ENCODE results near the gene SLC25A13.
"Not testable (repeated sequence)": the region's sequence is repeated elsewhere in the genome, so short reads cannot be mapped to it uniquely, and the experiment has no call there.

SLC25A13 gene, protein sequence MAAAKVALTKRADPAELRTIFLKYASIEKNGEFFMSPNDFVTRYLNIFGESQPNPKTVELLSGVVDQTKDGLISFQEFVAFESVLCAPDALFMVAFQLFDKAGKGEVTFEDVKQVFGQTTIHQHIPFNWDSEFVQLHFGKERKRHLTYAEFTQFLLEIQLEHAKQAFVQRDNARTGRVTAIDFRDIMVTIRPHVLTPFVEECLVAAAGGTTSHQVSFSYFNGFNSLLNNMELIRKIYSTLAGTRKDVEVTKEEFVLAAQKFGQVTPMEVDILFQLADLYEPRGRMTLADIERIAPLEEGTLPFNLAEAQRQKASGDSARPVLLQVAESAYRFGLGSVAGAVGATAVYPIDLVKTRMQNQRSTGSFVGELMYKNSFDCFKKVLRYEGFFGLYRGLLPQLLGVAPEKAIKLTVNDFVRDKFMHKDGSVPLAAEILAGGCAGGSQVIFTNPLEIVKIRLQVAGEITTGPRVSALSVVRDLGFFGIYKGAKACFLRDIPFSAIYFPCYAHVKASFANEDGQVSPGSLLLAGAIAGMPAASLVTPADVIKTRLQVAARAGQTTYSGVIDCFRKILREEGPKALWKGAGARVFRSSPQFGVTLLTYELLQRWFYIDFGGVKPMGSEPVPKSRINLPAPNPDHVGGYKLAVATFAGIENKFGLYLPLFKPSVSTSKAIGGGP

DNA sequence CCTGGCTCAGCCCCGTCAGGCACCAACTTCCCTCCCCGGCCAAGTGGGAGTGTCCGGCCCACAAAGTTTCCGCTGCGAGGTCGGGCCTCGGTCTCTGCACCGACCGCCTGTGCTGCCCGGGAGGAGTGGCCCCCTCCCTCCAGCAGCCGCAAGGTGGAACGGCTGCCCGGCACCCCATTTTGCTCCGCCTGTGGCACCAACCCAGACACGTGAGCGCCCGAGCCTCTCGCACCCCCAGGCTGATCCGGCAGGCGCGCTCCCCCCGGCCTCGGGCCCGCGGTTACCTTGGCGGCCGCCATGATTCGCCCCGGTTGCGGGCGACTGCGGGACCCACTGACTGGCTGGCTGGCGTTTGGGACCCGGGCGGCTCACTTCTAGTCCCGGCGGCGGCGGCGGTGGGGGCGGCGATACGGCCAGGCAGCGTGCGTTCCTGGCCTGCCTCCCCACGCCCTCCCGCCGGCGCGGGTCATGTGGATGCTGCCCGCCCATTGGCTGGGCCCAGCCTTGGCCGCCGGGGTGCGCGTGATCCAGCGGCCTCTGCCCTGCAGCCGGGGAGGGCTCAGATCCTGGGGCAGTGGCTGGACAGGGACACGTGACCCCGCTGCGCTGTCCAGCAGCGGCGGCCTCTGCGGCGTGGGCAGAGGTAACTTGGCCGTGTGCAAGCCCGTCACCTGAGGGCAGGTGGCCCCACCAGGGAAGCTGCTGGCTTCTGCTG is at the start of gene SLC25A13:
Gene SLC25A13 (minus strand): TSS at position 441 of the 715 bp plus-strand sequence. CDS start 142 bp downstream, at position 299.
- peak; percentile 88 for DNase-seq

DNA sequence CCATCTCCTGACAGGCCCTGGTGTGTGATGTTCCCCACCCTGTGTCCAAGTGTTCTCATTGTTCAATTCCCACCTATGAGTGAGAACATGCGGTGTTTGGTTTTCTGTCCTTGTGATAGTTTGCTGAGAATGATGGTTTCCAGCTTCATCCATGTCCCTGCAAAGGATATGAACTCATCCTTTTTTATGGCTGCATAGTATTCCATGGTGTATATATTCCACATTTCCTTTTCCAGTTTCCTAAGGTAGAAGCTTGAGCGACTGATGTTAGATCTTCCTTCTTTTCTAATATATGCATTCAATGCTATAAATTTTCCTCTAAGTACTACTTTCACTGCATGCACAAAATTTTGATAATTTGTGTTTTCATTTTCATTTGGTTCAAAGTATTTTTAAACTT is 44.0 kb upstream of the SLC25A13 start:
- not testable (repeated sequence) for DNase-seq

DNA sequence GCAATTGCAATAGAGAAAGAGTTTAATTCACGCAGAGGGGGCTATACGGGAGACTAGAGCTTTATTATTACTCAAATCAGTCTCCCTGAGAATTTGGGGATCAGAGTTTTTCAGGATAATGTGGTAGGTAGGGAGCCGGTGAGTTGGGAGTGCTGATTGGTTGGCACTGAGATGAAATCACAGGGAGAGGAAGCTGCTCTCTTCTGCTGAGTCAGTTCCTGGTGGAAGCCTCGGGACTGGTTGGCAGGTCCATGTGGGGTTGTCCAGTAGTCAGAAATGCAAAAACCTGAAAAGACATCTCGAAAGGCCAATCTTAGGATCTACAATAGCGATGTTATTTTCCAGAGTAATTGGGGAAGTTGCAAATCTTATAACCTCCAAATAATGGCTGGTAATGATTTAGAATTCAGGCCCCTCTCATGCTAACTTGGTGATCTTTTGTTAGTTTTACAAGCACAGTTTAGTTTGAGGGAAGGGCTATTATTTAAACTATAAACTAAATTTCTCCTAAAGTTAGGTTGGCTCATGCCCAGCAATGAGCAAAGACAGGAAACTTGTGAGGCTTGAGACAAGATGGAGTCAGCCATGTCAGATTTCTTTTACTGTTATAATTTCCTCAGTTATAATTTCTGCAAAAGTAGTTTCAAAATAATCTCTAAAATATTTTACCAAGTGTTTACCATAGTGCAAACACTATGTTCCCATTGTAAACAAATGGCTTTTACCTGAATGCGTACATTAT is 39.4 kb upstream of the SLC25A13 start:
- no peak for DNase-seq

DNA sequence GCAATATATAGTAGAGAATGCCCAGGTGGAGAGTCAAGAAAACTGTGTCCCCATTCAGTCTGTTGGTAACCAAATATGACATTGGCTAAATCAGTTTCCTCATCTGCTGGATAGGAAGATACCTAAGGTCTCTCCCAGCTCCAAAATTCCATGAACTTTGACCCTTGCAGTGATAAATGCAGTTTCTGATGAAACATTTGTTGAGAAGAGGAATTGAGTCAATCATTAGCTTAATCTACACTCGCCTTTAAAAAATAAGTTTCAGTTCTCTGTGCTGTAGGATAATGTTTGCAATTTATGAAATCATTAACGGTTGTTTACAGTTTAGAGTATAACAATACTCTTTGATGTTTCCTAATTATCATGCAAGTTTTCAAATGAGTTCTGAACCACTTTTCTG is 38.0 kb upstream of the SLC25A13 start:
- DNase-seq, result no peak

DNA sequence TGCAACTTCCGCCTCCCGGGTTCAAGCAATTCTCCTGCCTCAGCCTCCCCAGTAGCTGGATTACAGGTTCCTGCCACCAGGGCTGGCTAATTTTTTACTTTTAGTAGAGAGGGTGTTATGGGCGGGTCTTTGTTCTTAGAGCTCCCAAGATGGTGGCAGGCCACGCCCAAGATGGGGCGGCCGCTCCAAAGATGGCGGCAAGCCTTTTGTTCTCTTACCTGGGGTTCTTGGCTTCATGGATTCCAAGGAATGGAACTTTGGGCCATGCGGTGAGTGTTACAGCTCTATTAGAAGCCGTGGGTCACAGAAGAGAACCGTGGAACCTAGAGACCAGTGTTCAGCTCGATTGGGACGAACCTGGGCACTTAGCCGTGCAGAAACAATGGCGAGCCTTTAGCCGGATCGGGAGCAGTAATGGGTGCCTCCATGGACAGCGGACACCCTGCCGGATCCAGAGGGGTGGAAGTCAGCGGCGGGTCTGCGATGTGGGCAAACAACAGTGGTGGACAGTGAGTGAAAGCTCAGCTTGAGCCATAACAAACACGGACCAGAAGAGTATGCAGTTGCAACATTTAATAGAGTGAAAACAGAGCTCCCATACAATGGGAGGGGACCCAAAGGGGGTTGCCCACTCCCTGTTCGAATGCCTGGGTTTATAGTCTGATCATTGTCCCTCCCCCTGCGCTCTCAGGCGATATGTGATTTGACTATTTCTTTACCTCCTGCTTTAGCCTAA is 36.5 kb upstream of the SLC25A13 start:
- DNase-seq, result not testable (repeated sequence)

DNA sequence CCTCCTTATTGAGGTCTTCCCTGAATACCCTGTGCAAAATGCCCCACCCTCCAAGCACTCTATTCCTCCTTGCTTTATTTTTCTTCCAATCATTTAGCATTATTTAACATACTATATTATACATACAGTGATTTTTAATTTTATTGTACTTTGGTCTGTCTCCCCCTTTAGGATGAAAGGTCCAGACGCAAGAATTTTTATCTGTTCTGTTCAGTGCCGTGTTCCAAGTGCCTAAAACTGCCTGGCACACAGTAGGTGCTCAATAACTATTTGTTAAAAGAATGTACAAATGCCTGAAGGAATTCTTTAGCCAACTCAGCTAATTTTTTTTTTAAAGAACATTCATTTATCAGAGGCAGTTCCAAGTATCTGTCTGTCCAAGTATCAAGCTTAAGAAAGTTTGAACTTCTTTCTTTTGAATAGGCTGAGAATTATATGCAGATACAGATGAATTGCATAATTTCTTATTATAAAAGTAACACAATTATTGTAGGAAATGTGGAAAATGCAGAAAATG is 34.1 kb upstream of the SLC25A13 start:
- no peak for DNase-seq

DNA sequence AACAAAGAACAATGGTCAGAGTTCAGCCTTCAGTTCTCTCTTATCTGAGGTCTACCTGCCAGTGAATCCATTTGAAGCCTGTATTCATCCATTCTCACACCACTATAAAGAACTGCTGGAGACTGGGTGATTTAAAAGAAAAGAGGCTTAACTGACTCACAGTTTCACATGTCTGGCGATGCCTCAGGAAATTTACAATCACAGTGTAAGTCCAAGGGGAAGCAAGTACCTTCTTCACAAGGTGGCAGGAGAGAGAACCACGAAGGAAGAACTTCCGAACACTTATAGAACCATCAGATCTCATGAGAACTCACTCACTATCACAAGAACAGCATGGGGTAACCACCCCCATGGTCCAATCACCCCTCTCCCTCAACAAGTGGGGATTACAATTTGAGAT is 33.0 kb upstream of the SLC25A13 start:
- no peak for DNase-seq

DNA sequence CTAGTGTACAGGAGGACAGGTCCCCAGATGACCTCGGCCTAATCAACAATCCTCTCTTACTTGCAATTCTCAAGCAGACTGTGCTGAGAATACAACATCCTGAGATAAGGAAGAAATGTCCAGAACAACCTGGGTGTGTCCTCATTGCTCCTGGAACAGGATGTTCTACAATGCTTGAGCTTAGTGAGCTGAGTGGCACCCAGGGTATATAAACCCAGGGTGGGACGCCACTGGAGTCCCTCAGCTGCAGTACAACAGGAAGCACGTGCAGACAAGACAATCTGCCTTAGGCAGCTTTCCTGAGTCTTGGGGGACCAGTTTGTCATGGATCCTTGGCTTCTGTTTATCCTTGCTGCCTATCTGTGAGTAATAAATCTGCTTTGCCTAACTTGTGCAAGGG is 27.7 kb upstream of the SLC25A13 start:
- DNase-seq, result no peak

DNA sequence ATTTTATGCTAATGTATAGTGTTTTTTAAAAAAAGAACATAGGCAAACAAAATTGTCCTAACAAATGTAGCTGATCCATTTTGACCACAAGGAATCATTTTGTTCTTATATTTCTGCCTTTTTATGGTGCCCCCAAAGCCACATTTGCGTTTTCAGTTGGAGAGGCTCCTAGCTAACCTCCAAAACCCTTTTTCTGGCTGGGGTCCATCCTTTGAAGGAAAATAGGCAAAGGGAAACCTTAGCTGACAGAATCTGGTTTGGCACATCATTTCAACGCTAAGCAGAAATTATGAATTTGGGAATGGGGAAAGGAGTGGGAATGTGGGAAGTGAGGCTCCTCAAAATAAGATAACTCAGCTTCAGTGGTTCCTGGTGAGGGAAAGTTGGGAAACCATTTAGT is 25.6 kb upstream of the SLC25A13 start:
- peak; percentile 6 for DNase-seq

DNA sequence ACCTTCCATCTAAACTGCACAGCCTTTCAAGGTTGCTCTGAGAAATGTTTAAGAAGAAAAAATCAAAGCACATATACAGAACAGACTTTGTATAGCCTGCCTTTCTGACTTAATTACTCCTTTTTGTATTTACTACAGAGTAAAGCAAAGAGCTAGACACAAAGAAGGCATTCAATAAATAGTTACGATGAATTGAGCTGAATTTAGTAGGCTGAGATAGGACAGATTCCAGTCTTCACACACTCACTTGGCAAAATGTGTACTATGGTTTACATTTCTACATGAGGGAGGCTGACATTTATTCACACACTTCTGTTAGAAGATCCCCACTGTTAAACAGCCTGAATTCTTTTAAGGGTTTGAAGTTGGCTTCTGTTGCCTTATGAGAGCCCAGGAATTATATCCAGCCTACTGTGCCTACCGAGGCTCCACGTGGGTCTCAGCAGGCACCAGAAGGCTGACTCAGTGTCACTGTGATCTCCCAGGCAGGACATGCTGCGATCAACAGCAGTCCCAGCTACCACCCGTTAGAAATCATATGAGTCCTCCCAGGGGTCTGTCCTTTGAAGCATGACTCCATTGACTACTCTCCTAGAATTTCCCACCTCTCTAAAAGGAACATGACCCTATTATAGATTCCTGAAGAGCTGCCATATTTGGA is 24.5 kb upstream of the SLC25A13 start:
- DNase-seq, result no peak

DNA sequence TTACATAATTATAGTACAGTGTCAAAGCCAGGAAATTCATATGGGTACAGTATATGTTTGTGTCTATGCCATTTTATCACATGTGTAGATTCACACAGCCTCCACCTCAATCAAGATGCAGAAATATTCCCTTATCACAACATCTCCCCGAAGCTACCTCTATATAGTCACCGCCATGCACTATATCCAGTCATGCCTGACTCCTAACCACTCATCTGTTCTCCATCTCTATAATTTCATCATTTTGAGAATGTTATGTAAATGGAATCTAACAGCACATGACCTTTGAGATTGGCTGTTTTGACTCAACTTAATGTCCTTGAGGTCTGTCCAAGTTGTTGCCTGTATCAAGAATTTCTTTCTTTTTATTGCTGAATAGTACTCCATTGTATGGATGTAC is 22.3 kb upstream of the SLC25A13 start:
- DNase-seq, result no peak

DNA sequence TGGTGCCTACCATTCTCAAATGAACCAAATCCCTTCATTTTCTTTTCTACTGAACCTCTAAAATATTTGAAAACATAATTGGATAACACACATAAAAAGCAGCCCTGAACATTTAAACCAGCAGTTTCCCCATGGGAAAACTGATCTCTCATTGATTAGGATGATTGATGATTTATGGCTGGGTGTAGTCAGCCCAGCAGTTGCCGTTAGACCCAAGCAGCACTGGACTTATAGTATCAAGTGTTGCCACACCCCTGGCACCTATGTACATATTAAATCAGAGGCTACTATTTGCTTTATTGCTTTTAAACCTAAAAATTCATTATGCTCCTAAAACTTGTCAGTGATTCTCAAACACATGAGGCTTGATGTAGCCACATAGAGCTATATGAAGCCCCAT is 20.2 kb upstream of the SLC25A13 start:
- DNase-seq, result no peak

DNA sequence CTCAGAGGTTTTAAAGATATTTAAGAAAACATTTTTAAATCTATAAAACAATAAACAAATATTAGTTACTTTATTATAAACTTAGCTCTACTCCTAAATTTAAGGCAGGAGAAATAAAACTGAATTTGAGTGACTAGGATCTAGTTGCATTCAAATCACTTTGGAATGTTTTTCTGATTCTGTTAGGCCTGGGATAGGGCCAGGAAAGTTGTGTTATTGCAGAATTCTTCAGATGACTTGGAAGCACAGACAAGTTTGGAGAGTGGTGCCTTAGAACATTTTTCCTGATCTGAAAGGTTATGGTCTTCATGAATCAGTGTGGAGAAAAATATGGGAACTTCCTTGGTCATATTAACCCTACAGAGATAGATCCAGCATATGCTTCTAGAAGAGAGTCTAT is 15.6 kb upstream of the SLC25A13 start:
- DNase-seq, result peak; percentile 32

DNA sequence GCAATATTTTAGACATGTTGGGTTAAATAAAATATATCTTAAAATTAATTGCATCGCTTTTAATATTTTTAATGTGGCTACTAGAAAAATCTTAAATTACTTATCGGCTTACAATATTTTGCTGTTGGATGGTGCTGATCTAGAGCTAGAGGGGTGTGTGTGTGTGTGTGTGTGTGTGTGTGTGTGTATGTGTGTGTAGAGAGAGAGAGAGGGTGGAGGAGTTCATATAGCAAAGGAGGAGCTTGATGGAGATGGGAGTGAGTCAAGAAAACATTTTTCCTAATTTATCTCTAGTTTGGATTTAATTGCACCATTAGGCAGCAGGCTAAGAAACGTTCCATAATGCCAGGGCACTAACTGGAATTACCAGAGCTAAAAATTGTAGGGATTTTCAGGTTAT is 10.4 kb upstream of the SLC25A13 start:
- DNase-seq, result no peak

DNA sequence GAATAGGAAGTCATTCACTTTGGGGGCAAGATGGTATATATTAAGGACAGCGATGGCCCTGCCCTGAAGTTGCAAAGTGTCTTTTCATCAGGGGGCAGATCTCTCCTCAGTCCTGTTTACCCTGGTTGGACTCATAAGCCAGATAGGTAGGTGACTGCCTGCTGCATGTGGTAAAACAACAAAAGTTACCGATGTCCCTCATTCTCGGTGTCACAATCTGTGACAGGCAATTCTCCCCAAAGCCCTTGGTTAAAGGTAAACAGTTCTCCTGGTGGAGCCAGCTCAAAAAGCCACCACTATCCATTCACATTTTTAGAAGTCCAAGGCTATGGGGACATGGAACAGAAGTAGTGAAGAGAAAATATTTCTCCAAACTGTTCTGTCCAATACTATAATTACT is 9.9 kb upstream of the SLC25A13 start:
- DNase-seq, result no peak

DNA sequence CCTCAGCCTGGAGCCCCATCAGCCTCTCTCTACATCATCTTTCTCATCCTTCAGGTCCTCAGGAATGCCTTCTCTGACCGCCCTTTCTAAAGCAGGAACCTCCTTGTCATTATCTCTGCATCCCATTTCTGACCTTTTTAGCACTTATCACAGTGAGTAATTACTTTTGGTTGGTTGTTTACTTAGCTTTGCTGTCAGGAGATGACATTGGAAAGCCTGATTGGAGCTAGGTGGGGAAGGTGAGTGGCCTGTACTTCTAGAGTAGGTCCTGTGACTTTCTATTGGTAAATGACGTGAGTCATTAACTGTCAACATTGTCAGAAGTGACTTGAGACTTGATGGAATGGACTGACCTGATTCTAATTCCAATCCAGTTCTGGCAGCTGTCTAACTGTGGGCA is 9.3 kb upstream of the SLC25A13 start:
- DNase-seq, result no peak

DNA sequence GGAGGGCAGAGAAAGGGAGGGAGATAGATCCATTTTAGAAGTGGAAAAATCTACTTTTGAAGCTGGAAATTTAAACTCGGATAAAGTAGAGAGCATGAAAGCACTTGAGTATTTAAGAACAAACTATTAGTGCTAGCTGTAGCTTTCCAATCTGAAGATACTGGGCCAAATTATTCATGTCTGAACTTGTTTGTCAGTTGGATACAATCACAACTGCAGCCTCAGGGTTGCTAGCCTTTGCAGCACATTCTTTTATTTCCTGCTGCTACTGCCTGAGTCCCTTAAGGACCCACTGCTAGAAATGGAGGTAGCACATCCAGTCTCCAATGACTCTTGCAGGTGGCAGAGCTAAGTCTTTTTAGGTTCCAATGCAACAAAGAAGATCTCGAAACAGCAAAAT is 8.3 kb upstream of the SLC25A13 start:
- DNase-seq, result no peak

DNA sequence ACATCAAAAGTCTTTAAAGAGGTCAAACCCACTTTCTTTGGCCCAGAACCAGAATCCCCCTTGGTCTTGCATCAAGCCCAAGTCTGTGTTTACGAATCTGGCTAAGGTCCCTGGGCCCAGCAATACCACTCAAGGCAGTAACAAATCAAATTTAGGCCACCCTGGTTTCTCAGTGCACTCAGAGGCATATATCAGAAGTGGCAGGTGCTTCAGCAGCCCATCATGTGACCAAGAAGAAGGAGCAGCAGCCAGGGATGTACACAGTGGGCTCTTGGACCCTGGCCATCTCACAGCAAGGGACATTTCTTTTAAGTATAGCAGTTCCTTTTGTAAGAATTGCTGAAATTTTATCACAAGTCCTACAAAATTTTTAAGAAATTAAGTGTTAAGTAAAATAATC is 7.3 kb upstream of the SLC25A13 start:
- no peak for DNase-seq

DNA sequence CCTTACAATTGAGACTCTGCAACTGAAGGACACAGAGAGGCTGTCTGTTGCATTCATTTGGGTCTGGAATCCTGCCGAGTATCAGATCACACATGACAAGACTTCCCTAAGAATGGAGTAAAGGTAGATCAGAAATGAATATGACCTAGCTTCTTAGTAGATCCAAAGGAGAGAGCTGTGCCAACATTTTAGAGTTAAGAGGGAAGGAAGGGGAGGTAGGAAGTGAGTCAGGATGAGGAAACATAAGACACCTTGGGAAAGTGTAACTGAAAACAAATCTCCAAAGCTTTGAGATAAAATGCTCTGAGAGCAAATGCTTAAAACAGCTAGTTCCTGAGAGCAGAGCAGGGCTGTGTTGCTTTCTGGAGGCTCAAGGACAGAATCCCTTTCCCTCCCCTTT is 6.1 kb upstream of the SLC25A13 start:
- no peak for DNase-seq

DNA sequence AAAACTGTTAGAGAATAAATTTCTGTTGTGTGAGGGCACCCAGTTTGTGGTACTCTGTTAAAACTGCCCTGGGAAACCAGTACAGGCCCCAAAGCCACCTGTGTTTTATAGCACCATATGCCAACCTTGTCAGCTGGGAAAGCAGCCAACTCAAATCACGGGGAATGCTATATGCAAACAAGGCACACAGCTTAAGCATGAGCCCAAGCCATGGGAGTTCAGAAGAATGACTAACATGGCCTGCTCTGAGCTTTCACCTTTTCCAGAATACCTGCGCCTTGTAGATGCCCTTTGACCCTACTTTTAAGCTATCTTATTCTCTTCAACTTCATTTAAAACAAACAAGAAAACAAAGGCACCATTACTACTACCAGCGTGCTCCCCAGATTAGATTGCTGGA is 5.5 kb upstream of the SLC25A13 start:
- no peak for DNase-seq

DNA sequence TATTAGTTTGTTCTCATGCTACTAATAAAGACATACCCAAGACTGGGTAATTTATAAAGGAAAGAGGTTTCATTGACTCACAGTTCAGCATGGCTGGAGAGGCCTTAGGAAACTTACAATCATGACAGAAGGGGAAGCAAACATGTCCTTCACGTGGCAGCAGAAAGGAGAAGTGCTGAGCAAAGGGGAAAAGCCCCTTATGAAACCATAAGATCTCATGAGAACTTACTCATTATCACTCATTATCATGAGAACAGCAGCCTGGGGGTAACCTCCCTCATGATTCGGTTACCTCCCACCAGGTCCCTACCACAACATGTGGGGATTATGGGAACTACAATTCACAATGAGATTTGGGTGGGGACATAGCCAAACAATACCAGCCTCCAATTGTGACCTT is 4.9 kb upstream of the SLC25A13 start:
- not testable (repeated sequence) for DNase-seq
